ENCODE data around the gene JAML. TPM values are rescaled to one million over a fixed set of nuclear protein-coding genes. Genes with fewer than 3 reads are reported as not detected.

The JAML gene
- total RNA-seq, 2 donors from 2014 or later, result 3.3 to 12.0 TPM

GRCh38 chr11:118201966-118202365 lies 22.8 kb downstream of the JAML start:
- Histone ChIP-seq H3K36me3 (no peaks in the 10 kb centered on the region), H3K27ac (peak overlapping the region; percentile 43), H3K9ac (ENCODE audit: low read depth in 2 of 2, low read length in 2 of 2) (no peak overlapping the region), H3K4me1 (peaks cover 15% of the 10 kb centered on the region), H3K27me3 (no peaks in the 10 kb centered on the region), H3K4me3 (no peak overlapping the region), H3K9me3 (no peaks in the 10 kb centered on the region)
- TF ChIP-seq CTCF (IDR thresholded peaks at IDR 0.05), result no peak
- intact Hi-C loops (cut with DNase I), result loop anchor here (5.0 kb wide), 1 partner anchor 150 kb away; no protein-coding TSS in a partner anchor
- no peak for DNase-seq

- no peak overlapping the region for H3K4me3 ChIP-seq
- DNase-seq, result no peak
- TF ChIP-seq CTCF (IDR thresholded peaks at IDR 0.05), result no peak
- peaks cover 11% of the 10 kb centered on the region for H3K4me1 ChIP-seq
- intact Hi-C loops (cut with DNase I), result loop anchor here (5.0 kb wide), 1 partner anchor 151 kb away; no protein-coding TSS in a partner anchor
- H3K36me3 ChIP-seq, result no peaks in the 10 kb centered on the region
- no peaks in the 10 kb centered on the region for H3K9me3 ChIP-seq
- no peaks in the 10 kb centered on the region for H3K27me3 ChIP-seq
- no peak overlapping the region for H3K27ac ChIP-seq
- H3K9ac ChIP-seq (ENCODE audit: low read depth in 2 of 2, low read length in 2 of 2), result no peak overlapping the region
These were observed 23.7 kb downstream of the JAML start for GRCh38 chr11:118200901-118201680.

- no peaks in the 10 kb centered on the region for H3K36me3 ChIP-seq
- H3K4me3 ChIP-seq, result no peak overlapping the region
- TF ChIP-seq CTCF (IDR thresholded peaks at IDR 0.05), result no peak
- no peak overlapping the region for H3K27ac ChIP-seq
- H3K9me3 ChIP-seq, result no peaks in the 10 kb centered on the region
- H3K9ac ChIP-seq (ENCODE audit: low read depth in 2 of 2, low read length in 2 of 2), result no peak overlapping the region
- DNase-seq, result no peak
- intact Hi-C loops (cut with DNase I), result loop anchor here (5.0 kb wide), 1 partner anchor 152 kb away; no protein-coding TSS in a partner anchor
- H3K4me1 ChIP-seq, result peaks cover 11% of the 10 kb centered on the region
- no peaks in the 10 kb centered on the region for H3K27me3 ChIP-seq
These were observed 24.3 kb downstream of the JAML start for GRCh38 chr11:118200497-118200896.

GRCh38 chr11:118199135-118199534 lies 25.7 kb downstream of the JAML start:
- Histone ChIP-seq H3K4me3 (no peak overlapping the region), H3K9ac (ENCODE audit: low read depth in 2 of 2, low read length in 2 of 2) (no peak overlapping the region), H3K27me3 (no peaks in the 10 kb centered on the region), H3K27ac (no peak overlapping the region), H3K4me1 (peaks cover 11% of the 10 kb centered on the region), H3K36me3 (no peaks in the 10 kb centered on the region), H3K9me3 (no peaks in the 10 kb centered on the region)
- DNase-seq, result no peak
- intact Hi-C loops (cut with DNase I), result loop anchor here (2.0 kb wide), 1 partner anchor 92 kb away; no protein-coding TSS in a partner anchor
- no peak for TF ChIP-seq CTCF (IDR thresholded peaks at IDR 0.05)

- DNase-seq, result peak; percentile 88
- no peak overlapping the region for H3K4me3 ChIP-seq
- H3K4me1 ChIP-seq, result peaks cover 11% of the 10 kb centered on the region
- intact Hi-C loops (cut with DNase I), result loop anchor here (2.0 kb wide), 1 partner anchor 92 kb away; no protein-coding TSS in a partner anchor
- peak overlapping the region in 1 of 2 donors; percentile 27 for H3K9ac ChIP-seq (ENCODE audit: low read depth in 2 of 2, low read length in 2 of 2)
- peak; percentile 90 for TF ChIP-seq CTCF (IDR thresholded peaks at IDR 0.05)
- H3K9me3 ChIP-seq, result no peaks in the 10 kb centered on the region
- H3K36me3 ChIP-seq, result no peaks in the 10 kb centered on the region
- H3K27ac ChIP-seq, result no peak overlapping the region
- no peaks in the 10 kb centered on the region for H3K27me3 ChIP-seq
These were observed 26.4 kb downstream of the JAML start for GRCh38 chr11:118198370-118198769.
